HepG2 (cell line): ENCODE measurements around the gene FTCD. TPM values are rescaled to one million over a fixed set of nuclear protein-coding genes. Genes with fewer than 3 reads are reported as not detected.

ENCODE experiments used
- ATAC-seq: fragments of 200-7000 bp; cut with Tn5 transposase; 3 replicates; pipeline ENCODE4 v1.9.1; 2020; ENCODE audit warnings: mild to moderate bottlenecking, moderate library complexity
- BruUV-seq: library from RNA; stranded (reverse); fragments of 400-500 nt; replicated peaks from 2 replicates; lab custom pipeline; 2021; lab: Mats Ljungman, UMichigan
- CTCF ChIA-PET: fragments of 300-600 bp; formaldehyde crosslinking; extraction: SDS; loops from one replicate; lab custom pipeline; 2021; ENCODE audit warnings: low total read pairs, inconsistent platforms, low intra/inter-chr PET ratio; lab: Yijun Ruan, JAX
- POLR2A ChIA-PET: fragments of 350-600 bp; sonication (Branson Sonifier 250); formaldehyde crosslinking; loops from one replicate; lab custom pipeline; 2020; ENCODE audit warnings: antibody characterized with exemption, inconsistent platforms; lab: Yijun Ruan, JAX
- DNase-seq: peaks from one replicate; pipeline ENCODE4 v3.0.0-alpha.2; 2015; ENCODE audit warnings: low spot score
- FAIRE-seq: peaks from 3 replicates; lab custom pipeline; 2011; peaks lifted over from hg19 to GRCh38; lab: Jason Lieb, UNC
- H2AFZ ChIP-seq: one replicate; pipeline ENCODE4 v1.6.1; 2011; ENCODE audit warnings: low read length, inconsistent platforms
- H3K27ac ChIP-seq: fragments of 300-600 bp; 3 replicates; pipeline ENCODE4 v1.8.0; 2011; ENCODE audit warnings: mixed run types, mild to moderate bottlenecking, mixed read lengths, low read length, inconsistent platforms; ENCODE audit not compliant: insufficient read depth; ENCODE audit errors: extremely low read length
- H3K27me3 ChIP-seq, 2 experiments: fragments of 200-600 bp in 1 of 2; 2 replicates in 1 of 2; 3 replicates in 1 of 2; pipeline versions ENCODE4 v1.6.0 to v1.8.0; 2011; ENCODE audit warnings: low read length in 2 of 2, mild to moderate bottlenecking in 2 of 2, moderate library complexity in 2 of 2, inconsistent platforms in 1 of 2; ENCODE audit not compliant: insufficient read depth in 2 of 2, control insufficient read depth in 1 of 2
- H3K36me3 ChIP-seq, 2 experiments: fragments of 200-600 bp in 1 of 2; replicated peaks in 1 of 2; 2 replicates in 1 of 2; 3 replicates in 1 of 2; pipeline versions ENCODE4 v1.5.1 to v1.8.0; 2011; ENCODE audit warnings: low read length in 2 of 2, inconsistent platforms in 1 of 2; ENCODE audit not compliant: insufficient read depth in 2 of 2, control insufficient read depth in 1 of 2
- H3K4me1 ChIP-seq: 2 replicates; pipeline ENCODE4 v1.5.1; 2012; ENCODE audit warnings: low read length, inconsistent platforms; ENCODE audit not compliant: insufficient read depth
- H3K4me2 ChIP-seq: 2 replicates; pipeline ENCODE4 v1.6.0; 2011; ENCODE audit warnings: low read depth, low read length, inconsistent platforms
- H3K4me3 ChIP-seq, 3 experiments: fragments of 200-600 bp in 1 of 3; sonication (generic), shearing (Covaris generic) in 1 of 3; replicated peaks in 1 of 3; 2 replicates each; pipeline ENCODE4 v1.5.1; 2011 to 2016; ENCODE audit warnings: low read length in 3 of 3, inconsistent platforms in 2 of 3, low read depth in 2 of 3, mild to moderate bottlenecking in 2 of 3, control low read depth in 1 of 3, mixed read lengths in 1 of 3; ENCODE audit not compliant: insufficient read depth in 1 of 3
- H3K79me2 ChIP-seq: one replicate; pipeline ENCODE4 v1.6.1; 2011; ENCODE audit warnings: low read length, inconsistent platforms; ENCODE audit not compliant: insufficient read depth
- H3K9ac ChIP-seq: 2 replicates; pipeline ENCODE4 v1.6.0; 2011; ENCODE audit warnings: mild to moderate bottlenecking, low read depth, low read length, inconsistent platforms; ENCODE audit not compliant: insufficient read depth
- H3K9me3 ChIP-seq: 2 replicates; pipeline ENCODE4 v1.5.1; 2012; ENCODE audit warnings: mild to moderate bottlenecking, low read length
- H4K20me1 ChIP-seq: 2 replicates; pipeline ENCODE4 v1.6.0; 2011; ENCODE audit warnings: inconsistent platforms, mild to moderate bottlenecking, low read length, moderate library complexity; ENCODE audit not compliant: insufficient read depth
- AGO1 ChIP-seq: fragments of 200-400 bp; formaldehyde crosslinking; IDR thresholded peaks from 2 replicates; pipeline ENCODE4 v1.6.1; 2017; ENCODE audit warnings: mild to moderate bottlenecking, low read depth, low read length, moderate library complexity; ENCODE audit not compliant: poor library complexity, severe bottlenecking
- ARID2 ChIP-seq: sonication (generic); formaldehyde crosslinking; IDR thresholded peaks from 2 replicates; pipeline ENCODE4 v1.8.1; 2022; ENCODE audit warnings: mild to moderate bottlenecking, missing genetic modification reagents, borderline replicate concordance
- CREB1 ChIP-seq, 2 experiments: fragments of 450-650 bp in 1 of 2; IDR thresholded peaks; 2 replicates each; pipeline ENCODE4 v1.6.1; 2016 to 2017; ENCODE audit warnings: control low read depth in 1 of 2, mild to moderate bottlenecking in 1 of 2, missing compliant biosample characterization in 1 of 2, missing genetic modification characterization in 1 of 2
- IRF1 ChIP-seq: sonication (generic); formaldehyde crosslinking; IDR thresholded peaks from 2 replicates; pipeline ENCODE4 v1.4.0; 2020; ENCODE audit warnings: low read depth, mild to moderate bottlenecking, missing genetic modification reagents
- ISL2 ChIP-seq: sonication (generic); formaldehyde crosslinking; IDR thresholded peaks from 2 replicates; pipeline ENCODE4 v1.5.0; 2020; ENCODE audit warnings: missing genetic modification reagents
- NAIF1 ChIP-seq: sonication (generic); formaldehyde crosslinking; IDR thresholded peaks from 2 replicates; pipeline ENCODE4 v1.5.0; 2020; ENCODE audit warnings: mild to moderate bottlenecking, missing genetic modification reagents, borderline replicate concordance
- NFKB2 ChIP-seq: sonication (generic); formaldehyde crosslinking; IDR thresholded peaks from 2 replicates; pipeline ENCODE4 v1.4.0; 2020; ENCODE audit warnings: missing genetic modification reagents, borderline replicate concordance
- NR2F2 ChIP-seq: IDR thresholded peaks from 2 replicates; pipeline ENCODE4 v1.6.1; 2012; ENCODE audit warnings: low read depth, inconsistent platforms, borderline replicate concordance
- PCBP2 ChIP-seq: fragments of 200-400 bp; formaldehyde crosslinking; optimal IDR thresholded peaks from 2 replicates; pipeline ENCODE3; 2018; ENCODE audit warnings: low read length, low read depth; ENCODE audit not compliant: poor library complexity, severe bottlenecking
- TFE3 ChIP-seq: IDR thresholded peaks from 2 replicates; pipeline ENCODE4 v1.6.1; 2016
- TOE1 ChIP-seq: sonication (generic); formaldehyde crosslinking; IDR thresholded peaks from 2 replicates; pipeline ENCODE4 v1.4.0; 2020; ENCODE audit warnings: mild to moderate bottlenecking, missing genetic modification reagents
- ZNF512B ChIP-seq: sonication (generic); formaldehyde crosslinking; IDR thresholded peaks from 2 replicates; pipeline ENCODE4 v1.5.1; 2020; ENCODE audit warnings: missing genetic modification reagents, mild to moderate bottlenecking, borderline replicate concordance
- ZNF747 ChIP-seq: sonication (generic); formaldehyde crosslinking; IDR thresholded peaks from 2 replicates; pipeline ENCODE4 v1.8.1; 2023; ENCODE audit warnings: missing genetic modification reagents, mild to moderate bottlenecking, borderline replicate concordance
- ZNF839 ChIP-seq: sonication (generic); formaldehyde crosslinking; IDR thresholded peaks from 2 replicates; pipeline ENCODE4 v1.4.0; 2020; ENCODE audit warnings: missing genetic modification reagents, mild to moderate bottlenecking, borderline replicate concordance
- WGBS: methylation state at CpG from one replicate; pipeline ENCODE4 v1.1.6; 2017; ENCODE audit warnings: low lambda C conversion rate; 5-methylcytosine and 5-hydroxymethylcytosine counted together
- in situ Hi-C: cut with HindIII; loops from 2 replicates; pipeline ENCODE4 v1.10.0; 2017; ENCODE audit warnings: low pct_unique_long_range_greater_than_20kb; ENCODE audit not compliant: extremely low pct_ligation_motif_present
- intact Hi-C: fragments of 100-400 bp; cut with micrococcal nuclease; formaldehyde crosslinking; loops from one replicate; pipeline ENCODE4 v1.10.0; 2022; ENCODE audit not compliant: unreplicated experiment
- polyA plus RNA-seq, 8 experiments: library from polyadenylated mRNA; depleted of rRNA in 3 of 8; stranded (reverse) in 7 of 8; unstranded in 1 of 8; fragments of >200 nt; fragmentation: Illumina TruSeq in 4 of 8; extraction: Trizol in 4 of 8; gene quantifications; 2 replicates each; pipeline versions ENCODE4 v1.2.1 to v1.2.3, GENCODE V29; 2011 to 2016; ENCODE audit warnings: low read depth in 4 of 8, missing spikeins in 1 of 8, mixed read lengths in 1 of 8; ENCODE audit not compliant: insufficient read depth in 1 of 8
- total RNA-seq, 5 experiments: library from RNA; depleted of rRNA; stranded (reverse); fragments of >200 nt; fragmentation: Illumina TruSeq; extraction: Trizol; gene quantifications; 2 replicates each; pipeline ENCODE4 v1.2.3, GENCODE V29; 2016; ENCODE audit warnings: low read depth in 1 of 5

The FTCD gene
- total and polyA plus RNA-seq, 2 of the 13 experiments (the other 11 are each of a cell fraction or from before 2014, with no cell fraction given), result 75.7 to 105 TPM

GRCh38 chr21:46091118-46091517 lies 64.3 kb downstream of the FTCD start:
- Histone ChIP-seq H3K4me2 (no peak overlapping the region), H3K36me3 (no peaks in the 10 kb centered on the region), H3K27ac (no peak overlapping the region), H3K9ac (no peak overlapping the region), H3K79me2 (no peaks in the 10 kb centered on the region), H3K4me3 (no peak overlapping the region), H2AFZ (no peak overlapping the region), H4K20me1 (no peaks in the 10 kb centered on the region), H3K4me1 (no peaks in the 10 kb centered on the region), H3K27me3 (peaks cover 6 to 32% of the 10 kb centered on the region in 2 experiments), H3K9me3 (no peaks in the 10 kb centered on the region)
- ChIA-PET POLR2A (no interaction called here), CTCF (no interaction called here)
- in situ Hi-C loops (no loop called here), intact Hi-C loops (no loop called here)
- FAIRE-seq, result no peak
- TF ChIP-seq NFKB2 (CRISPR knock-in tag), result no peak
- TF ChIP-seq NR2F2, result no peak
- no peak for TF ChIP-seq TFE3 (CRISPR knock-in tag)
- TF ChIP-seq AGO1, result no peak
- TF ChIP-seq CREB1 (IDR thresholded peaks at IDR 0.05), result peak; percentile 61; the same call in 1 of the 2 replicates
- no peak for TF ChIP-seq CREB1 (CRISPR knock-in tag; IDR thresholded peaks at IDR 0.05)
- 56% methylated on average over 4 of the region's 4 CpGs for WGBS
- ATAC-seq, result no peak
- no TSS peak for BruUV-seq
- DNase-seq, result no peak

- in situ Hi-C loops, result no loop called here
- H3K4me3 ChIP-seq, result no peak overlapping the region
- TF ChIP-seq ZNF839 (CRISPR knock-in tag) (no peak), ISL2 (no peak), ARID2 (CRISPR knock-in tag) (no peak), ZNF512B (CRISPR knock-in tag) (no peak), TOE1 (CRISPR knock-in tag) (no peak), PCBP2 (no peak), ZNF747 (no peak), NAIF1 (CRISPR knock-in tag) (no peak), IRF1 (no peak)
Observed at GRCh38 chr21:46089285-46089684, 66.1 kb downstream of the FTCD start.

More at GRCh38 chr21:46089285-46089684, 66.1 kb downstream of the FTCD start:
- Histone ChIP-seq H3K9me3 (no peaks in the 10 kb centered on the region), H3K36me3 (no peaks in the 10 kb centered on the region), H3K27me3 (peaks cover 6 to 19% of the 10 kb centered on the region in 2 experiments; a peak in 4 of 5 replicates), H3K27ac (no peak overlapping the region), H2AFZ (no peak overlapping the region), H3K79me2 (no peaks in the 10 kb centered on the region), H4K20me1 (no peaks in the 10 kb centered on the region), H3K4me2 (no peak overlapping the region), H3K9ac (no peak overlapping the region), H3K4me1 (peaks cover 11% of the 10 kb centered on the region; the same call in 1 of the 2 replicates)
- intact Hi-C loops, result no loop called here
- no peak for FAIRE-seq
- ATAC-seq, result no peak
- ChIA-PET POLR2A (no interaction called here), CTCF (no interaction called here)
- DNase-seq, result no peak
- no TSS peak for BruUV-seq
- 30% methylated on average over 5 of the region's 5 CpGs for WGBS
